ENCODE measurements around the gene CASTOR1. TPM values are rescaled to one million over a fixed set of nuclear protein-coding genes. Genes with fewer than 3 reads are reported as not detected.

Gene CASTOR1
- total RNA-seq, 2 experiments from 2014 or later = 4.5 to 9.1 TPM

DNA sequence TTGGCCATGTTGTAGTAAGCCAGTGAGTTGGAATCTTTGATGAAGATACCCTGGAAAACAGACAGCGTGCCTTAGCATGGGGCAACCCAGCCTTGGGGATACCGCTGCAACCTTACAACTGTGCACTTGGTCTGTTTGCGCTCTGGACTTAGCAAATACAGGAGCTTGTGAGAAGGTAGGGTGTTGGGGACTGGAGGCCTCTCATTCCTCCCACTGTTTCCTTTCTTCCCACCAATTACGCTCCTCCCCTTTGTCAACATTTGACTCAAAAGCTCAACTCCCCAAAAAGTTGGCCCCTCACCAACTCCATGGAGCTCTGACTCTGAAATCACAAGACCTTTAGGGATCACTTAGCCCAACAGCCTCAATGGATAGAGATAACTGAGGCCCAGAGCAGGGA, 45.3 kb upstream of the CASTOR1 start:
- Histone ChIP-seq H3K4me3 (ENCODE audit: low read depth, low read length, poor library complexity, severe bottlenecking) (no peak overlapping the region), H3K4me2 (ENCODE audit: low read length) (no peak overlapping the region), H3K36me3 (ENCODE audit: insufficient read depth, low read length) (peaks cover 84% of the 10 kb centered on the region), H3K4me1 (ENCODE audit: insufficient read depth, low read length, poor library complexity, severe bottlenecking) (no peaks in the 10 kb centered on the region), H3K9me3 (ENCODE audit: low read length) (no peaks in the 10 kb centered on the region), H3K27ac (ENCODE audit: low read depth, low read length, poor library complexity, severe bottlenecking) (no peak overlapping the region), H2AFZ (ENCODE audit: low read length) (no peak overlapping the region), H3K79me2 (ENCODE audit: insufficient read depth, low read depth, low read length) (no peaks in the 10 kb centered on the region), H3K9me2 (ENCODE audit: insufficient read depth, low read length) (no peaks in the 10 kb centered on the region), H4K20me1 (ENCODE audit: insufficient read depth, low read length) (no peaks in the 10 kb centered on the region)
- no peak for DNase-seq (ENCODE audit: low spot score)
- ChIA-PET CTCF (ENCODE audit: unreplicated experiment) (no interaction called here), POLR2A (interaction anchor here (0.5 kb wide), 1 partner anchor 40 kb away, joined by 3 read pairs; no protein-coding TSS in a partner anchor)
- intact Hi-C loops (cut with micrococcal nuclease; ENCODE audit: unreplicated experiment) = no loop called here
- TF ChIP-seq EZH2phosphoT487 (IDR thresholded peaks at IDR 0.05; ENCODE audit: borderline replicate concordance, low read depth, low read length) = no peak
- TF ChIP-seq, protein P1, sequence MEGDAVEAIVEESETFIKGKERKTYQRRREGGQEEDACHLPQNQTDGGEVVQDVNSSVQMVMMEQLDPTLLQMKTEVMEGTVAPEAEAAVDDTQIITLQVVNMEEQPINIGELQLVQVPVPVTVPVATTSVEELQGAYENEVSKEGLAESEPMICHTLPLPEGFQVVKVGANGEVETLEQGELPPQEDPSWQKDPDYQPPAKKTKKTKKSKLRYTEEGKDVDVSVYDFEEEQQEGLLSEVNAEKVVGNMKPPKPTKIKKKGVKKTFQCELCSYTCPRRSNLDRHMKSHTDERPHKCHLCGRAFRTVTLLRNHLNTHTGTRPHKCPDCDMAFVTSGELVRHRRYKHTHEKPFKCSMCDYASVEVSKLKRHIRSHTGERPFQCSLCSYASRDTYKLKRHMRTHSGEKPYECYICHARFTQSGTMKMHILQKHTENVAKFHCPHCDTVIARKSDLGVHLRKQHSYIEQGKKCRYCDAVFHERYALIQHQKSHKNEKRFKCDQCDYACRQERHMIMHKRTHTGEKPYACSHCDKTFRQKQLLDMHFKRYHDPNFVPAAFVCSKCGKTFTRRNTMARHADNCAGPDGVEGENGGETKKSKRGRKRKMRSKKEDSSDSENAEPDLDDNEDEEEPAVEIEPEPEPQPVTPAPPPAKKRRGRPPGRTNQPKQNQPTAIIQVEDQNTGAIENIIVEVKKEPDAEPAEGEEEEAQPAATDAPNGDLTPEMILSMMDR (conservative IDR thresholded peaks at IDR 0.05; ENCODE audit: low read length) = no peak
- BruUV-seq (replicated peaks) = no TSS peak

DNA sequence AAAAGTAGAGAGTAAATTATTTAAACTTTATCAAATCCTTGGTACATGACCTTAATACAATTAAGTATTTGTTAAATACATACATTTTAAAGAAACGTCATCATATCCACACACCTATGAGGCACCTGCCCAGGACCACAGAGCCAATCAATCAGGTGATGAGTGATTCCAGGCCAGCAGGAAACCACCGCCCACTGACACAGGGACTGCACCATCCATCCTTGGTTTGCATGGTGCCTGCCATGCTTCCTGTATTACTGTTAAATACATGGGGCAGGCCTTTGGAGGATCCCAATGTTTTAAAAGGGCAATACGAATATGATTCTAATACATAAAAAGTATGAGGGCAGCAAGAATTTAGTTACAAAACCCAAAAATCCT, 44.4 kb upstream of the CASTOR1 start:
- no peak overlapping the region for H3K4me2 ChIP-seq (ENCODE audit: low read length)
- H4K20me1 ChIP-seq (ENCODE audit: insufficient read depth, low read length) = no peaks in the 10 kb centered on the region
- intact Hi-C loops (cut with micrococcal nuclease; ENCODE audit: unreplicated experiment) = no loop called here
- H3K9me2 ChIP-seq (ENCODE audit: insufficient read depth, low read length) = no peaks in the 10 kb centered on the region
- H3K27ac ChIP-seq (ENCODE audit: low read depth, low read length, poor library complexity, severe bottlenecking) = no peak overlapping the region
- no peak overlapping the region for H2AFZ ChIP-seq (ENCODE audit: low read length)
- H3K4me1 ChIP-seq (ENCODE audit: insufficient read depth, low read length, poor library complexity, severe bottlenecking) = no peaks in the 10 kb centered on the region
- DNase-seq (ENCODE audit: low spot score) = no peak
- TF ChIP-seq EZH2phosphoT487 (IDR thresholded peaks at IDR 0.05; ENCODE audit: borderline replicate concordance, low read depth, low read length) = no peak
- TF ChIP-seq, protein P1 (conservative IDR thresholded peaks at IDR 0.05; ENCODE audit: low read length) = no peak
- no peaks in the 10 kb centered on the region for H3K79me2 ChIP-seq (ENCODE audit: insufficient read depth, low read depth, low read length)
- H3K9me3 ChIP-seq (ENCODE audit: low read length) = no peaks in the 10 kb centered on the region
- ChIA-PET POLR2A (no interaction called here), CTCF (ENCODE audit: unreplicated experiment) (no interaction called here)
- BruUV-seq (replicated peaks) = no TSS peak
- peaks cover 79% of the 10 kb centered on the region for H3K36me3 ChIP-seq (ENCODE audit: insufficient read depth, low read length)
- no peak overlapping the region for H3K4me3 ChIP-seq (ENCODE audit: low read depth, low read length, poor library complexity, severe bottlenecking)

DNA sequence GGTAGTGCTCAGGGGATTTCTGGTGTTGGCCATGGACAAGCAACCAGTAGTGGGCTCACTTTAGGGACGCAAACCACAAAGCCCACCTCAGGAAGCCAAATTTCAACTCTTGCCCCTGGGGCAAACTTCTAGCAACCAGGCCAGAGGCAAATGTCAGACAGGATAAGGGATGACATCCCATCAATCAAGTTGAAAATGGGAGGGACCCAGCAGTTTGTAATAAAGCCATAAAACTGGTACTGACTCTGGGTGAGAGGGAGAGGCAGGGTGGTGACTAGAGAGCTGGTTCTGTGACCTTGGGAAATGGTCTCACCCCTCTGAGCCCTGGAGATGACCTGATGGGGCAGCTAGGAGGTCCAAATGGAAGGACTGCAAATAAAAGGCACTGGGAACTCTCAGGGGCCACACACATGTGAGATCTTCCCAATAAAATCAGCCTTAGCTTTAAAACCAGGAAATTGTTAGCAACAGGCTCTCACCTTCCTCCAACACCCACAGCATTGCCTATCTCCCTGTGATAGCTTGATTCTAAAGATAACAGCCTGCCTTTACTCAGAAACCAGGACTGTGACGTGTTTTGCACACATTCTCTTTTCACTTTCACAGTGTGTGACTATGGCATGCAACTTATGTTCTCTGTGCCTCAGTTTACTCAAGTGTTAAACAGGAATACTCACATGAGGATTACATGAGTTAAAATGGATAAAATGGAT, 43.8 kb upstream of the CASTOR1 start:
- no peaks in the 10 kb centered on the region for H3K79me2 ChIP-seq (ENCODE audit: insufficient read depth, low read depth, low read length)
- H3K4me1 ChIP-seq (ENCODE audit: insufficient read depth, low read length, poor library complexity, severe bottlenecking) = no peaks in the 10 kb centered on the region
- no peak overlapping the region for H3K4me2 ChIP-seq (ENCODE audit: low read length)
- CTCF ChIA-PET (ENCODE audit: unreplicated experiment) = no interaction called here
- POLR2A ChIA-PET = no interaction called here
- H3K9me3 ChIP-seq (ENCODE audit: low read length) = no peaks in the 10 kb centered on the region
- H3K4me3 ChIP-seq (ENCODE audit: low read depth, low read length, poor library complexity, severe bottlenecking) = no peak overlapping the region
- BruUV-seq (replicated peaks) = no TSS peak
- peaks cover 79% of the 10 kb centered on the region for H3K36me3 ChIP-seq (ENCODE audit: insufficient read depth, low read length)
- no peak for DNase-seq (ENCODE audit: low spot score)
- no peaks in the 10 kb centered on the region for H4K20me1 ChIP-seq (ENCODE audit: insufficient read depth, low read length)
- intact Hi-C loops (cut with micrococcal nuclease; ENCODE audit: unreplicated experiment) = no loop called here
- H3K27ac ChIP-seq (ENCODE audit: low read depth, low read length, poor library complexity, severe bottlenecking) = no peak overlapping the region
- no peak overlapping the region for H2AFZ ChIP-seq (ENCODE audit: low read length)
- no peak for TF ChIP-seq EZH2phosphoT487 (IDR thresholded peaks at IDR 0.05; ENCODE audit: borderline replicate concordance, low read depth, low read length)
- TF ChIP-seq, protein P1 (conservative IDR thresholded peaks at IDR 0.05; ENCODE audit: low read length) = no peak
- H3K9me2 ChIP-seq (ENCODE audit: insufficient read depth, low read length) = no peaks in the 10 kb centered on the region

Measured in OCI-LY7 (cell line).